COR-L47 (cell line): ENCODE results near the gene SMAD3.

ENCODE experiments used
- DNase-seq: peaks from one replicate; lab custom pipeline; 2025; lab: John Stamatoyannopoulos, UW

Gene SMAD3

DNA sequence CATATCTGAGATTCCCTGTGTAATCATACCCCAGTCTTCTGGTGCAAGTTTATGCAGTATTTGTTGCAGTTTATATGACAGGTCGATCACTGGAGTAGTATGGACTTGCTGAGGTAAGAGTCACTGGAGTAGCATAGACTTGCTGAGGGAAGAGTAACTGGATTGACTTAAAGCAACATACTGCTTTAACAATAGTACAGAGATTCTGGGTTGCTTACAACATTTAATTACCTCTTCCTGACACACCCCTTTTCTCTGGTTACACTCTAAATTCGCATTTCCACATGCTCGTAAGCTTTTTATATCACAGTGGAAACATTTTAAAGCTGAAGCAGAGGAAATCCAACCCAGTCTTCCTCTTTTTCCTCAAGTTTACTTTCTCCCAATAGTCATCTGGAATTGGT lies 177.3 kb downstream of the SMAD3 start:
- no peak for DNase-seq
